Pancreas (tissue), 10 donors: ENCODE measurements around the gene HOXC13. TPM values are rescaled to one million over a fixed set of nuclear protein-coding genes. Genes with fewer than 3 reads are reported as not detected.

Experiments used
- ATAC-seq, 4 donors: fragments of 200-7000 bp; cut with Tn5 transposase; one replicate each; pipeline versions ENCODE4 v1.8.0 to v1.9.1; 2020; ENCODE audit warnings: mild to moderate bottlenecking in 4 of 4, moderate library complexity in 4 of 4
- DNase-seq, 6 donors: peaks; one replicate each; pipeline ENCODE4 v3.0.0-alpha.2; 2020
- FAIRE-seq: peaks from 2 replicates; lab custom pipeline; 2012; peaks lifted over from hg19 to GRCh38; lab: Jason Lieb, UNC
- H3K27ac ChIP-seq, 4 donors: fragments of 200-600 bp; sonication (generic); 1 replicate in 3 of 4; 2 replicates in 1 of 4; pipeline versions ENCODE4 v1.5.0 to v1.8.0; 2020
- H3K27me3 ChIP-seq, 4 donors: fragments of 200-600 bp; one replicate each; pipeline ENCODE4 v1.8.0; 2021
- H3K36me3 ChIP-seq, 3 donors: fragments of 200-600 bp; sonication (generic) in 1 of 3; one replicate each; pipeline versions ENCODE4 v1.5.0 to v1.8.0; 2020 to 2021
- H3K4me1 ChIP-seq, 3 donors: fragments of 200-600 bp; one replicate each; pipeline ENCODE4 v1.8.0; 2021
- H3K4me3 ChIP-seq, 4 donors: fragments of 200-600 bp; sonication (generic) in 2 of 4; one replicate each; pipeline versions ENCODE4 v1.5.0 to v1.8.0; 2020 to 2021
- H3K9me3 ChIP-seq, 4 donors: fragments of 200-600 bp; one replicate each; pipeline ENCODE4 v1.8.0; 2021
- CTCF ChIP-seq, 4 donors: fragments of 200-600 bp; sonication (generic) in 3 of 4; IDR thresholded peaks; one replicate each; pipeline versions ENCODE4 v1.5.0 to v1.8.0; 2021; ENCODE audit warnings: antibody characterized with exemption in 4 of 4
- WGBS, 2 donors: extraction: QIAGEN DNeasy Blood & Tissue Kit; methylation state at CpG; one replicate each; pipeline ENCODE4 v1.1.7; 2013; 5-methylcytosine and 5-hydroxymethylcytosine counted together
- intact Hi-C, 3 donors: fragments of 100-400 bp; cut with DNase I; formaldehyde crosslinking; loops; one replicate each; pipeline versions ENCODE4 v1.11.1 to v1.14.2; 2022
- polyA plus RNA-seq, 2 donors: library from polyadenylated mRNA; stranded (reverse); fragments of 200-250 nt; gene quantifications; one replicate each; pipeline ENCODE4 v1.2.3, GENCODE V29; 2013
- total RNA-seq, 6 donors: library from RNA; stranded (reverse); fragmentation: NEBNext Ultra II Directional in 4 of 6; extraction: Animal tissue kit (Norgen Biotek cat#: 25700) in 4 of 6; gene quantifications; one replicate each; pipeline versions ENCODE4 v1.2.1 to v1.2.4, GENCODE V29; 2021 to 2023
- donor health status: healthy with polysubstance abuse.
- donor health status: DM: no; HTN: no; CAD: no; lungs with moderate emphysema.
- donor health status: DM: no; HTN: no; CAD: no.
- donor health status: control.
- donor health status: control.
- donor health status: Bipolar disorder and iron deficiency.
- donor health status: DM: yes; HTN: yes; CAD: no.
- donor health status: DM: no; HTN: no; CAD: no.
- donor health status: DM: no; HTN: no; CAD: no.
- donor health status: DM: yes; HTN: yes; CAD: no.

Gene HOXC13
- total and polyA plus RNA-seq, 8 donors, result 0.06 TPM; not detected in 7

GRCh38 chr12:53954694-53955035 lies 16.0 kb downstream of the HOXC13 start, which contains the start of gene HOXC12:
Gene HOXC12 (plus strand): TSS chr12:53954903. CDS start chr12:53954930, 27 bp downstream.
- Histone ChIP-seq H3K36me3 (no peaks in the 10 kb centered on the region), H3K27ac (no peak within 1 kb of the TSS), H3K4me3 (no peak within 1 kb of the TSS), H3K27me3 (peaks cover 7 to 90% (median 24%) of the 10 kb centered on the region in 4 donors), H3K4me1 (no peaks in the 10 kb centered on the region), H3K9me3 (no peaks in the 10 kb centered on the region)
- ATAC-seq (no peak), DNase-seq (no peak), FAIRE-seq (no peak)
- intact Hi-C loops, result no loop called here
- TF ChIP-seq CTCF (IDR thresholded peaks at IDR 0.05), result no peak
- WGBS, 2 donors, result 4 to 6% methylated on average over 19 to 20 of the region's 20 CpGs

GRCh38 chr12:53955036-53955775 lies 16.6 kb downstream of the HOXC13 start:
- Histone ChIP-seq H3K4me1 (no peaks in the 10 kb centered on the region), H3K9me3 (no peaks in the 10 kb centered on the region), H3K36me3 (no peaks in the 10 kb centered on the region), H3K27ac (no peak overlapping the region), H3K27me3 (peaks cover 7 to 90% (median 22%) of the 10 kb centered on the region in 4 donors), H3K4me3 (no peak overlapping the region)
- no peak for TF ChIP-seq CTCF (IDR thresholded peaks at IDR 0.05)
- FAIRE-seq, result no peak
- no peak for DNase-seq
- ATAC-seq, result peak in 1 of 4 donors; percentile 14
- intact Hi-C loops, result no loop called here
- 4 to 6% methylated on average over 71 to 86 of the region's 86 CpGs for WGBS, 2 donors

- no peak for TF ChIP-seq CTCF (IDR thresholded peaks at IDR 0.05)
- intact Hi-C loops, result no loop called here
- Histone ChIP-seq H3K27me3 (peaks cover 11 to 88% (median 23%) of the 10 kb centered on the region in 4 donors), H3K4me1 (no peaks in the 10 kb centered on the region), H3K36me3 (no peaks in the 10 kb centered on the region), H3K4me3 (no peak overlapping the region), H3K27ac (no peak overlapping the region), H3K9me3 (no peaks in the 10 kb centered on the region)
- WGBS, 2 donors, result 3 to 11% methylated on average over 10 of the region's 10 CpGs
- FAIRE-seq (no peak), DNase-seq (no peak), ATAC-seq (no peak)
These were observed 17.2 kb downstream of the HOXC13 start for GRCh38 chr12:53955776-53956250.

- intact Hi-C loops, result no loop called here
- peak in 1 of 6 donors; percentile 30 for DNase-seq
- Histone ChIP-seq H3K36me3 (no peaks in the 10 kb centered on the region), H3K27ac (no peak overlapping the region), H3K4me1 (no peaks in the 10 kb centered on the region), H3K9me3 (no peaks in the 10 kb centered on the region), H3K27me3 (peaks cover 11 to 86% (median 24%) of the 10 kb centered on the region in 4 donors), H3K4me3 (no peak overlapping the region)
- TF ChIP-seq CTCF (IDR thresholded peaks at IDR 0.05), result no peak
- no peak for FAIRE-seq
- no peak for ATAC-seq
- 6% methylated on average over 25 of the region's 25 CpGs for WGBS, 2 donors
These were observed 17.7 kb downstream of the HOXC13 start for GRCh38 chr12:53956251-53956887.
